Measurements from ENCODE around the gene PDE2A. TPM values are rescaled to one million over a fixed set of nuclear protein-coding genes. Genes with fewer than 3 reads are reported as not detected.

The PDE2A gene
- total RNA-seq, 1 donor from 2014 or later = 0.11 TPM

DNA sequence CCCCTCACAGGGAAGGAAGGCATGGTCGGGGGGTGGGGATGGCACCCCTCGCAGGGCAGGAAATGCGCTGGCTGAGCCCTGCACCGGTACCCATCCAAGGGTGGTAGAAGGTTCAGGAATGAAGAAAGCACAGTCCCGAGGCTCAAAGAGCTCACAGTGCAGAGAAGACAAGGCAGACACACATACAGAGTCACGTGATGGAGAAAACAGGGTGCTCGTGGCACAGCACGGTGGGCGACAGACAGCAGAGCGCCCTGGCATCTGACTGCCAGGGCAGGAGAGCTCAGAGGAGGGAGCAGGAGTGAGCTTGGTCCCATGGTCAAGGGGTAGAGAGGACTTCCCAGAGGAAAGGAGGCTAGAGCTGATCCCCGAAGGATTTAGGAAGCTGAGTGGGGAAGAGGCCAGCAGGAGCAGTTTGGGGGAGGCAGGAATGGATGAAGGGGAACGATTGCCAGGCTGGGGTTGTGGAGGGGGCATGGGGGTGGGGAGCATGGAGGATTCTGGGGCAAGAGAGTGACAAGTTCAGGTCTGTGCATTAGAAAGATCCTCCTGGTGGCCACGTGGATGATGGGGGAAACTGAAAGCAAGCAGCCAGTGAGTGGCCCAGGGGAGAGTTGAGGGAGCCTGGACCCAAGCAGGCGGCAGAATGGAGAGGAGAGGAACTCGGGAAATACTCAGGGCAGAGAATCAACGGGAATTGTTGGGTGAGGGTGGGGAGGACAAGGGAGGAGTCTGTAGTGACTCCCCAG is 43.9 kb downstream of the PDE2A start:
- H3K9me3 ChIP-seq (ENCODE audit: low read depth) = no peaks in the 10 kb centered on the region
- DNase-seq (ENCODE audit: low spot score) = no peak
- Mint-ChIP-seq H3K27ac (no peak overlapping the region), H3K27me3 (ENCODE audit: insufficient read depth, low read depth) (peaks cover 11% of the 10 kb centered on the region), H3K9me3 (no peaks in the 10 kb centered on the region), H3K4me3 (no peak overlapping the region), H3K36me3 (no peaks in the 10 kb centered on the region), H3K4me1 (peaks cover 30% of the 10 kb centered on the region)
- no peaks in the 10 kb centered on the region for H4K20me1 ChIP-seq (ENCODE audit: low read depth)
- H3K27ac ChIP-seq = no peak overlapping the region
- H2AFZ ChIP-seq (replicated peaks) = no peak overlapping the region
- peaks cover 1% of the 10 kb centered on the region for H3F3A ChIP-seq (ENCODE audit: low read depth)
- H3K27me3 ChIP-seq = no peaks in the 10 kb centered on the region
- H3K9ac ChIP-seq = no peak overlapping the region
- no peaks in the 10 kb centered on the region for H3K36me3 ChIP-seq
- H3K4me1 ChIP-seq = peaks cover 6% of the 10 kb centered on the region
- H3K79me2 ChIP-seq (ENCODE audit: low read depth) = no peaks in the 10 kb centered on the region
- H3K4me2 ChIP-seq = no peak overlapping the region
- H3K4me3 ChIP-seq = no peak overlapping the region
- TF ChIP-seq EZH2phosphoT487 (IDR thresholded peaks at IDR 0.05) (no peak), CTCF (IDR thresholded peaks at IDR 0.05) (no peak), EZH2 (IDR thresholded peaks at IDR 0.05) (no peak)

GRCh38 chr11:72629266-72629665 is 45.0 kb downstream of the PDE2A start:
- no peak overlapping the region for H3K27ac Mint-ChIP-seq
- Histone ChIP-seq H3K4me2 (no peak overlapping the region), H3K27ac (no peak overlapping the region), H3K4me3 (no peak overlapping the region), H3K4me1 (peaks cover 6% of the 10 kb centered on the region), H4K20me1 (ENCODE audit: low read depth) (no peaks in the 10 kb centered on the region), H3K27me3 (no peaks in the 10 kb centered on the region), H3K9me3 (ENCODE audit: low read depth) (no peaks in the 10 kb centered on the region), H3K36me3 (no peaks in the 10 kb centered on the region), H3K9ac (no peak overlapping the region), H2AFZ (replicated peaks) (no peak overlapping the region), H3F3A (ENCODE audit: low read depth) (no peaks in the 10 kb centered on the region), H3K79me2 (ENCODE audit: low read depth) (no peaks in the 10 kb centered on the region)
- H3K4me3 Mint-ChIP-seq = no peak overlapping the region
- TF ChIP-seq EZH2 (IDR thresholded peaks at IDR 0.05) (no peak), EZH2phosphoT487 (IDR thresholded peaks at IDR 0.05) (no peak), CTCF (IDR thresholded peaks at IDR 0.05) (no peak)
- peaks cover 29% of the 10 kb centered on the region for H3K4me1 Mint-ChIP-seq
- no peaks in the 10 kb centered on the region for H3K36me3 Mint-ChIP-seq
- peaks cover 14% of the 10 kb centered on the region for H3K27me3 Mint-ChIP-seq (ENCODE audit: insufficient read depth, low read depth)
- no peak for DNase-seq (ENCODE audit: low spot score)
- H3K9me3 Mint-ChIP-seq = no peaks in the 10 kb centered on the region

- no peaks in the 10 kb centered on the region for H3K79me2 ChIP-seq (ENCODE audit: low read depth)
- no peaks in the 10 kb centered on the region for H3K9me3 ChIP-seq (ENCODE audit: low read depth)
- H3K4me3 Mint-ChIP-seq = no peak overlapping the region
- H3K27me3 Mint-ChIP-seq (ENCODE audit: insufficient read depth, low read depth) = peaks cover 9% of the 10 kb centered on the region
- no peaks in the 10 kb centered on the region for H3K36me3 ChIP-seq
- H3K9ac ChIP-seq = no peak overlapping the region
- no peaks in the 10 kb centered on the region for H4K20me1 ChIP-seq (ENCODE audit: low read depth)
- no peak overlapping the region for H3K4me2 ChIP-seq
- no peak overlapping the region for H2AFZ ChIP-seq (replicated peaks)
- H3K4me1 ChIP-seq = peaks cover 6% of the 10 kb centered on the region
- H3K27me3 ChIP-seq = no peaks in the 10 kb centered on the region
- no peak overlapping the region for H3K27ac ChIP-seq
- no peaks in the 10 kb centered on the region for H3K9me3 Mint-ChIP-seq
- no peak overlapping the region for H3K4me3 ChIP-seq
- no peak for DNase-seq (ENCODE audit: low spot score)
- H3K27ac Mint-ChIP-seq = peak overlapping the region; percentile 19
- H3K4me1 Mint-ChIP-seq = peaks cover 23% of the 10 kb centered on the region
- no peaks in the 10 kb centered on the region for H3F3A ChIP-seq (ENCODE audit: low read depth)
- H3K36me3 Mint-ChIP-seq = no peaks in the 10 kb centered on the region
- TF ChIP-seq EZH2phosphoT487 (IDR thresholded peaks at IDR 0.05) (no peak), EZH2 (IDR thresholded peaks at IDR 0.05) (no peak), CTCF (IDR thresholded peaks at IDR 0.05) (no peak)
These were observed 46.5 kb downstream of the PDE2A start for GRCh38 chr11:72627594-72628281.

Data from neural progenitor cell (in vitro differentiated cells).